Ectodermal cell (in vitro differentiated cells): ENCODE data around the gene RASAL1.

Experiments used
- H3K27ac ChIP-seq: 2 replicates; pipeline ENCODE4 v1.7.0; 2013; ENCODE audit warnings: mild to moderate bottlenecking, low read depth, low read length; ENCODE audit not compliant: insufficient read depth, poor library complexity, severe bottlenecking
- H3K27me3 ChIP-seq: 2 replicates; pipeline ENCODE4 v1.7.0; 2013; ENCODE audit warnings: mild to moderate bottlenecking, low read length; ENCODE audit not compliant: insufficient read depth, control insufficient read depth, poor library complexity, severe bottlenecking
- H3K36me3 ChIP-seq: one replicate; pipeline ENCODE4 v1.7.0; 2013; ENCODE audit warnings: low read length; ENCODE audit not compliant: control insufficient read depth, insufficient read depth
- H3K4me1 ChIP-seq: one replicate; pipeline ENCODE4 v1.7.0; 2013; ENCODE audit warnings: low read length; ENCODE audit not compliant: control insufficient read depth, insufficient read depth
- H3K4me3 ChIP-seq: 2 replicates; pipeline ENCODE4 v1.7.0; 2013; ENCODE audit warnings: low read depth, low read length, control low read depth; ENCODE audit not compliant: insufficient read depth
- H3K9me3 ChIP-seq: 2 replicates; pipeline ENCODE4 v1.7.0; 2013; ENCODE audit warnings: mild to moderate bottlenecking, low read length, moderate library complexity; ENCODE audit not compliant: control insufficient read depth
- WGBS, 2 experiments: methylation state at CpG; one replicate each; pipeline ENCODE4 v1.1.7; 2013; ENCODE audit warnings: missing lambda C conversion rate in 2 of 2; 5-methylcytosine and 5-hydroxymethylcytosine counted together

The RASAL1 gene

DNA sequence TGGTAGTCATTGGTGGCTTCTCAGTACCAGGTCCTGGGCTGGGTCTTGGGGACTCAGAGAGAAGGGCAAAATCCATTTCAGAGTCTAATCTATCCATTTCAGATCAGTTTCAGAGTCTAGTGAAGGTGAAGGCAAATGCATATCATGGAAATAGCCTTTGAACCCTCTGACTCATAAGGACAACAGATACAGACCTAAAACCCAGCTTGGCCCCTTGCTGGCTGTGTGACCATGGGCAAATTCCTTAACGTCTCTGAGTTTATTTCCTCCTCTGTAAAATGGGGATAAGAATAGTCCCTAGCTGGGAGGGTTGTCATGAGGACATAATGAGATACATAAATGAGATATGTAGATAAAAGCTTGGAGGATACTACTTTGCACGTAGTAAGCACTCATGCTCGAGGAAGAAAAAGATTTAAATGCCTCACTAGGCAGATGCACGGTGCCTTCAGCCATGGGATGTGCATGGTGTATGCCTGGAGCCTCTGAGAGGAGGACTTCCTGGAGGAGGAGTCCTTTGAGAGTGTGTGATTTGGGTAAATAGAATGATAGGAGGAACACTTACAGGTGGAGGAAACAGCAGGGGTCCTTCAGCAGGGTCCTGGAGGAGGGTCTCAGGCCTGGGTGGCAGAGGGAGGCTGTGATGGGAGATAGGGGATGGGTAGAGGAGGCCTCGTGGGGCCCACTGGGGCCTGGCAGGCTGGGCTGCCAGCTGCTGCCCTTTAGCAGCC is 71.0 kb downstream of the RASAL1 start:
- no peaks in the 10 kb centered on the region for H3K9me3 ChIP-seq
- H3K27ac ChIP-seq = no peak overlapping the region
- H3K4me1 ChIP-seq = peaks cover 11% of the 10 kb centered on the region
- no peak overlapping the region for H3K4me3 ChIP-seq
- WGBS, 2 experiments = 68 to 70% methylated on average over 5 of the region's 5 CpGs
- H3K36me3 ChIP-seq = no peaks in the 10 kb centered on the region
- peaks cover 16% of the 10 kb centered on the region for H3K27me3 ChIP-seq

DNA sequence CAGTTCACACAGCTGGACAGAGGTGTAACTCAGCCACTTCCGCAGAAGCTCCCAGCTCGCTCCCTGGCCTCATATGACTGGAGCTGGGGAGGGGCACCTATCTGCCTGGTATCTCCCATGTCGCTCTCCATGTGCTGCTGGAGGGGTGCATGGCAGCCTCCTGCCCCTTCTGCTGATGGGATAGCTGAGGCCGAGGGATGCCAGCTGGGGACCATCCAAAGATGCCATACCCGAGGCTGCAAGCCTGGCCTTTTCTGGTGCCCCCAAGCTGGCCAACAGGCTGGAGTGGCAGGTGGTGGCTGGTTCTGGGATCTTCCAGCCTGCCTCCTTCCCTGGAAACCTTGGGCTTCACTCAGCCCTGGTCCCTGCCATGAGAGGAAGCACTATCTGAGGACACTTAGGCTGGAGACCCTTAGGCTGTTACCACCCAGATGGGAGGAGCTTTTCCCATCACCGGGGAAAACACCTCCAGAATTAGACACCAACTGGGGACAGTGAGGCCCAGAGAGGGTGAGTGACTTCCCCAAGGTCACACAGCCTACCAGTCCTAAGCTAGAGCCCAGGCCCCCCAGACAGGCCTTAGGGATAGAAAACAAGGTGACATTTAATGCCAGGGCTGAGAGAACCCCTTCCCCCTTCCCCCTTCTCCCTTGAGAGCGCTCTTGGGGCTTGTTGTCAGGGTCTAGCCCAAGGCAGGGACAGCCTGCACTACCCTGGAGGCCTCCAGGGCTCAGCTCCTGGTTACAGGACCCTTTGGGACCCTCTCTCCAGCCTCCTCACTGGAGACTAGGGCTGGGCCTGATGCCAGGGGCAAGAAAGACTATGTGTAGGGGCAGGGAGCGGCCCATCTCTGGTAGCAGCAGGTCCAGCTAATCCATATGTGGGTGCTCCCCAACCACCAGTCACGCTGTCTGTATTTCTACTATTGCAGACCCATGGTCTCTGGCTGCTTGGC is 71.9 kb downstream of the RASAL1 start:
- 89 to 91% methylated on average over 9 of the region's 9 CpGs for WGBS, 2 experiments
- Histone ChIP-seq H3K4me3 (no peak overlapping the region), H3K27ac (no peak overlapping the region), H3K27me3 (peaks cover 16% of the 10 kb centered on the region), H3K36me3 (no peaks in the 10 kb centered on the region), H3K9me3 (no peaks in the 10 kb centered on the region), H3K4me1 (peaks cover 11% of the 10 kb centered on the region)

DNA sequence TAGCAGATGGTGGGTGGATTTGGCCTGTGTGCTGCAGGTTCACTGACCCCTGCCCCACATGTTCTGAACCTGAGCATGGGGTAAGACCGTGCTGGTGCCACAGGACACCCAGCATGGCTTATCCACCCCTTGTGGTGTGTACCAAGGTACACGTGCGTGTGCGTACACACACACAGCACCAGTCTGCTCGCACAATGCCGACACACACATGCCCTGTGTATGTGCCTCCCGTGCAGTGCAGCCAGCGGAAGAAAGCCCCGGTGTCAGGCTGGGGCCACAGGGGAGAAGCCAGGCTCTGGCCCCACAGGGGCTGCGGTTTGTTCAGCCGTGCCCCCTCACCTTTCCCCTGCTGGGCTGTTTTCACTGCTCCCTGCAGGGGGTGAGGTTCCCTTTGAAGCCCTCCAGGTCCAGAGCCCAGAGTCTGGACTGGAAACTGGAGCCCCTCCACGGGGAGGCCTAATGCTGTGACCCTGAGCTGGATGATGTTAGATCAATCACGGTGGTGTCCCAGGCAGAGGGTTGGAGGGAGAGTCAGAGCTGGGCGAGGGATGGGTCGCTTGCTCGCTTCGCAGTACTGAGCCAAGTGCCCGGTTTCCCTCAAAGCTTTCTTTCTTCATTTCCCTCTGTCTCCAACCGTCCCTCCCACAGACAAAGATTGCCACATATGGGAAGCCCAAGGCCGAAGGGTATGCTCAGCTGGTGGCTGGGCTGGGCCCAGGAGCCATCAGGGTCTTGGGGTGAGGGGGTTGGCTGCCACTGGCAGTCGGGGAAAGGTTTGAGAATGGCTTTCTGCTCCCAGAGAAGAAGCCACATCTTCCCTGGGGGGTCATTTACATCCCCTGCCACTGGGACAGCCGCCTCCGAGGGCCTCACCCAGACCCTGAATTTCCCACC is 72.8 kb downstream of the RASAL1 start:
- no peaks in the 10 kb centered on the region for H3K36me3 ChIP-seq
- no peaks in the 10 kb centered on the region for H3K9me3 ChIP-seq
- H3K4me1 ChIP-seq = peaks cover 11% of the 10 kb centered on the region
- no peak overlapping the region for H3K4me3 ChIP-seq
- H3K27ac ChIP-seq = no peak overlapping the region
- peaks cover 19% of the 10 kb centered on the region for H3K27me3 ChIP-seq
- WGBS, 2 experiments = 45 to 46% methylated on average over 23 of the region's 23 CpGs

DNA sequence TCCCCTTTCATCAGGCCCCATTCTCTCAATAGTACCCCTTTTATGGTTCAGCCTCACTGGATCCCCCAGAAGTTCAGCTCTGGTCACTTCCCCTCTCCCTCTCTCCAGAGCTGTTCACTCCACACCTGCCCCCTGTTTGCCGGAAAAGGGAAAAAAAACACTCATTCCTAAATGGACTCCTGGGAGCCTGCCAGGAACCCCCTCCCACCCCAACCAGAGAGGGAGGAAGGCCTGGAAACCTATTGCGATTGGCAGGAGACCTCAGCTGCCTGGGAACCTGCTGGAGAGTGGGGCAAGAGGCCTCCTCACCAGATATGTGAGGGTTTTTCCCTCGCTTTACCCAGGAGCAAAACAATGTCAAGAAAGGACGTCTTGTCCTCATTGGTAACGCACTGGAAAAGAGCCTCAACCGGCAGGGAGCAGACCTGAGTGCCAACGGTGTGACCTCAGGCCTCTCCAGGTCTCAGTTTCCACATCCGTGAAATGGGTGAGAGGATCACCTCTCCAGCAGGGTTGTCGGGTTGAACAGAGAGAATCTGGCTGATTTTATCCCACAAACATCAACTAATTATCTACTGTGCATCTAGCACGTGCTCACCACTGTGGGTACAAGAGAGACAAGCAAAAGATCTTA is 74.4 kb downstream of the RASAL1 start:
- Histone ChIP-seq H3K27me3 (peaks cover 33% of the 10 kb centered on the region), H3K27ac (no peak overlapping the region)
- WGBS, 2 experiments = 83 to 85% methylated on average over 10 of the region's 10 CpGs

DNA sequence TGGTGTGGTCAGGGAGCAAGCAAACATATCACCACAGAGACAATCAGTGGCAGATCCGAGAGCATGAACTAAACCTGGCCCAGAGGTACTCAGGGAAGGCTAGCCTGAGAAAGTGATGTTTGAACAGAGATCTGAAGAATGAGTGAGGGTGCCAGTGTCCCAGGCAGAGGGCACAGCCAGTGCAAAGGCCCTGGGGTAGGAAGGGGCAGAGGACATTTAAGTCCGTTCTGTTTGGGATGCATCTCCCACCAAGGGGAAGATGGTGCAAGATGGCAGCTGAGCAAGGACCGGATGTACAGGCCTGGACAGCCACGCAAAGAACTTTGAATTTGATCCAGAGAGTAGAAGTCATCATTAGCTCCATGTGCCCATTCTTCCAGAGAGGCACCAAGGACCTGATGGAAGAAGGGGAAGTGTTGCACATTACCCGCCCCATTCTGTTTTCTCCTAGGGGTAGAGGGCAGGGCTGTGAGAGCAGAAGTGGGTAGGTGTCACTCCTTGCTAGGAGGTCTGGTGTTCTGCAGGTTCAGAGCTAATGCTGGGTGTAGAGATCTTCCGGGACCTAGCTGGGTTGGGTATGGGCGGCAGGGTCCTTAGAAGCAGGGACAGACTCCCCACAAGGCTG is 75.1 kb downstream of the RASAL1 start:
- Histone ChIP-seq H3K36me3 (no peaks in the 10 kb centered on the region), H3K27me3 (peaks cover 40% of the 10 kb centered on the region), H3K27ac (no peak overlapping the region), H3K4me1 (peaks cover 11% of the 10 kb centered on the region), H3K4me3 (no peak overlapping the region), H3K9me3 (no peaks in the 10 kb centered on the region)
- 92 to 94% methylated on average over 7 of the region's 7 CpGs for WGBS, 2 experiments

More for the DNA sequence above, 74.4 kb downstream of the RASAL1 start:
- Histone ChIP-seq H3K4me3 (no peak overlapping the region), H3K36me3 (no peaks in the 10 kb centered on the region), H3K9me3 (no peaks in the 10 kb centered on the region), H3K4me1 (peaks cover 11% of the 10 kb centered on the region)

DNA sequence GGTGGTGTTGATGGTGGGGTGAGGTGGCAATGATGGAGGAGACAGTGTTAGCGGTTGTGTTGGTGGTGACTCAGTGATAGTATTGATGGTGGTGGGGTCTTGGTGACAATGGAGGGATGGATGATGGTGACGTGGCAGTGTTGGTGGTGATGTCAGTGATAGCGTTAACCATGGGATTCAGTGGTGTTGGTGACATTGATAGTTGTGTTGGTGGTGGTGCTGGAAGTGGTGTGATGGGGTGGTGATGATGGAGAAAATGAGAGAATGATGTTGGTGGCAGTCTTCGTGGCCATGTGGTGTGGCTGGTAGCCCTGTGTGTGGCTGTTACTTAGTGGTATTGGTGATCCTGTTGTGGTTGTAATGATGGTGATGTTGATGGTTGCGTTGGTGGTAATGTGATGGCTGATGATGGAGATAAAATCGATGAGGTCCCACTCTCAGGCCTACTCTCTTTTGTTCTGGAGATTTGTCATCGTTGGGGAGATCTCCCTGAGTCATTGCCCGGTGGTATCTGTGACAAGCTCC is 76.4 kb downstream of the RASAL1 start:
- H3K4me1 ChIP-seq = peaks cover 11% of the 10 kb centered on the region
- H3K27me3 ChIP-seq = peaks cover 40% of the 10 kb centered on the region
- no peaks in the 10 kb centered on the region for H3K36me3 ChIP-seq
- no peak overlapping the region for H3K27ac ChIP-seq
- no peaks in the 10 kb centered on the region for H3K9me3 ChIP-seq
- WGBS, 2 experiments = 94 to 95% methylated on average over 8 of the region's 8 CpGs
- H3K4me3 ChIP-seq = no peak overlapping the region

DNA sequence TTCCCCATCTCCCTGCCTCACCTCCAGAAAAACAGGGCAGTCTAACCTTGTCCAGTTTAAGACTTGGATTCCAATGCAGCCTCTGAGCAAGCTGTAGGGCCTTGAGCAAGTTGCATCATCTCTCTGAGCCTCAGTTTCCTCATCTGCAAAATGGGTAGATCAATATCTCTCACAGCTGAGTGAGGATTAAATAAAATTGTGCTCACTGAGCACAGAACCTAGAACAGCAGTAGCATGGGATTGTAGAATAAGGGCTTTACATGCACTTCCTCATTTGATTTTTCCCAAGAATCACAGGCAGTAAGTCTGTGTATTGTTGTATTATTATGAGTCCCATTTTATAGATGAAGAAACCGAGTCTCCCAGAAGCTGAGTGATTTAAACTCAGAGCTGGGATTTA is 77.0 kb downstream of the RASAL1 start:
- Histone ChIP-seq H3K27me3 (peaks cover 43% of the 10 kb centered on the region), H3K27ac (no peak overlapping the region), H3K36me3 (no peaks in the 10 kb centered on the region), H3K4me3 (no peak overlapping the region), H3K4me1 (peaks cover 11% of the 10 kb centered on the region), H3K9me3 (no peaks in the 10 kb centered on the region)
- 94 to 98% methylated on average over 1 of the region's 1 CpG for WGBS, 2 experiments

DNA sequence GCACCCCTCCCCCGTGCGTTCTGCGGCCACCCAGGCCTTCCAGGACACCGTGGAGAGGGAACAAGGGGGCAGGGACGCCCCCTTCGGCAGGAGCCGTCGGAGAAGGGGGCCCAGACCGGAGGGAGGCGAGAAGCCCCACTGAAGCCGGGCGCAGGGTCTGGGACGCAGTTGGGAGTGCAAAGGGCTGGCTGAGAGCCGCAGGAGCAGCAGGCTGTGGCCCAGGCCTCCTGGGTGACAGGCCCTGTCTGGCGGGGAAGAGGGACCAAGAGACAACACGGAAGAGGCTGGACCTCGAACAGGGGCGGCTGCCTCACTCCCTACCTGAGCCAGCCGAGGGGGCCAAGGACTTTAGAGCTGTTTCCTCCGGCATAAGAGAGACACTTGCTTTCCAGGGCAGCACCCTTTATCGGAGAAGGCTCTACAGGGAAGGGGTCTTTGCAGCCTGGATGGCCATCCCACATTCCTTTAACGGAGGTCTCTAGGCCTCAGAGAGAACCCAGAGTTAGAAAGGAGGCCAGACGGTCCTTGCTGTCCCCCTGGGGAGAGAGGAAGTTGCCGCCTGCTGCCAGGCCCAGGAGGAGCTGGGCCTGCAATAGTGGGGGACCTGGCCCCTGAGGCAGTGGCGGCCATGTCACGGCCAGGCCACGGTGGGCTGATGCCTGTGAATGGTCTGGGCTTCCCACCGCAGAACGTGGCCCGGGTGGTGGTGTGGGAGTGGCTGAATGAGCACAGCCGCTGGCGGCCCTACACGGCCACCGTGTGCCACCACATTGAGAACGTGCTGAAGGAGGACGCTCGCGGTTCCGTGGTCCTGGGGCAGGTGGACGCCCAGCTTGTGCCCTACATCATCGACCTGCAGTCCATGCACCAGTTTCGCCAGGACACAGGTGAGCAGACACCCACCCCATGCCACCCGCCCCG is 77.7 kb downstream of the RASAL1 start:
- peak overlapping the region; percentile 53 for H3K4me3 ChIP-seq
- H3K4me1 ChIP-seq = peaks cover 4% of the 10 kb centered on the region
- H3K9me3 ChIP-seq = no peaks in the 10 kb centered on the region
- no peaks in the 10 kb centered on the region for H3K36me3 ChIP-seq
- no peak overlapping the region for H3K27ac ChIP-seq
- 67% methylated on average over 44 of the region's 44 CpGs for WGBS, 2 experiments
- H3K27me3 ChIP-seq = peaks cover 40% of the 10 kb centered on the region
